RWPE1 (cell line): ENCODE data around the gene PLCD3.

ENCODE experiments used
- CTCF ChIA-PET: fragments of 350-600 bp; sonication (Branson Sonifier 250); formaldehyde crosslinking; extraction: SDS; loops from one replicate; lab custom pipeline; 2021; lab: Yijun Ruan, JAX
- POLR2A ChIA-PET: fragments of 400-600 bp; formaldehyde crosslinking; extraction: SDS; loops from one replicate; lab custom pipeline; 2020; ENCODE audit warnings: antibody characterized with exemption; ENCODE audit not compliant: low non-redundant PET; lab: Yijun Ruan, JAX
- DNase-seq: peaks from one replicate; pipeline ENCODE4 v3.0.0; 2012; ENCODE audit warnings: low spot score
- H3K27ac ChIP-seq: fragments of 450-650 bp; 2 replicates; pipeline ENCODE4 v1.5.1; 2017
- TF ChIP-seq, protein P1 (sequence below): fragments of 450-650 bp; conservative IDR thresholded peaks from 2 replicates; pipeline ENCODE4 v1.5.1; 2017; ENCODE audit warnings: low read depth, mild to moderate bottlenecking

PLCD3 gene

DNA sequence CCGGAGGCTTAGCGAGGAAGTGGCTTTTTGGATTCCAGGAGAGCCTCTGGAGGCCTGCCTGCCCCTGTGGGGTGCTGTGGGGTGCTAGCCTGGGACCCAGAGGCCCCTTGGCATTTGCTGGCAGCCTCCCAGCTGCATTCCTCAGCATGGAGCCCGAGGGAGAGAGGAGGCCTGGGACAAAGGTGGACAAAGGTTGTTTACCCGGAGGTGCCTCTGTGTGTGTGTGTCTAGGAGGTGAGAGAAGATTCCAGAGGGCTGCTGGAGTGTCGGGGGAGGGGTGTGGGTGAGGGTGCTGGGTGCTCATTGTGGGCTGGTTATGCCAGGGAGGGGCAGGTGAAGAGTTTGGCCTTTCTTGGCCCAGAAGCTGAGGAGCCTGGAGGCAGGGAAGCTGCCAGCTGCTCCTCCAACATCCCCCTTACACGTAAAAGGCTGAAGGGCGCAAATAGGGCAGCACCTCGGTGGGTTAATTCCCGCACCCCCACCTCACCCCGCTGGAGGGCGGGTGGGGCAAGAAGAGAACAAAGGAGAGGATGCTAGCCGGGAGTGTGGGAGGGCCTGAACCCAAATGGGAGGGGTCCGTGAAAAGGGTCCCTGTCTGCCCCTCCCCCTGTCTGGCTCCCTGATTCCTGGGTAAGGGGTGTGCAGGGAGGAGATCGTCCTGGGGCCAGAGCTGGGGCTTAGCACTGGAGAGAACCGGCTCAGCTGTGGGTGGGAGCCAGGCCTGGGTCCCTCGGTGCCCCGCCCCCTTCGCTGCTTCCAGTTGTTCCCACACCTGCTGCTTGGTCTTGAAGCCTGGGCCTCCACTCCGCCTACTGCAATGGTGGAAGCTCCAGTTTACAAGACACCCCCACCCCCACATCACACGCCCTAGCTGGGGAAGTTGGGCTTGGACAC, 39.3 kb upstream of the PLCD3 start:
- DNase-seq = peak; percentile 77
- POLR2A ChIA-PET = interaction anchor here (0.5 to 3.6 kb wide), 9 partner anchors 11 to 124 kb away, joined by 3 to 51 read pairs (median 5); partner anchors contain the start of genes HEXIM1 and HEXIM2
- CTCF ChIA-PET = interaction anchor here (0.5 to 3.8 kb wide), 7 partner anchors 10 to 44 kb away, joined by 3 to 27 read pairs (median 4); partner anchors contain the start of genes HEXIM1 and HEXIM2
- TF ChIP-seq, protein P1, sequence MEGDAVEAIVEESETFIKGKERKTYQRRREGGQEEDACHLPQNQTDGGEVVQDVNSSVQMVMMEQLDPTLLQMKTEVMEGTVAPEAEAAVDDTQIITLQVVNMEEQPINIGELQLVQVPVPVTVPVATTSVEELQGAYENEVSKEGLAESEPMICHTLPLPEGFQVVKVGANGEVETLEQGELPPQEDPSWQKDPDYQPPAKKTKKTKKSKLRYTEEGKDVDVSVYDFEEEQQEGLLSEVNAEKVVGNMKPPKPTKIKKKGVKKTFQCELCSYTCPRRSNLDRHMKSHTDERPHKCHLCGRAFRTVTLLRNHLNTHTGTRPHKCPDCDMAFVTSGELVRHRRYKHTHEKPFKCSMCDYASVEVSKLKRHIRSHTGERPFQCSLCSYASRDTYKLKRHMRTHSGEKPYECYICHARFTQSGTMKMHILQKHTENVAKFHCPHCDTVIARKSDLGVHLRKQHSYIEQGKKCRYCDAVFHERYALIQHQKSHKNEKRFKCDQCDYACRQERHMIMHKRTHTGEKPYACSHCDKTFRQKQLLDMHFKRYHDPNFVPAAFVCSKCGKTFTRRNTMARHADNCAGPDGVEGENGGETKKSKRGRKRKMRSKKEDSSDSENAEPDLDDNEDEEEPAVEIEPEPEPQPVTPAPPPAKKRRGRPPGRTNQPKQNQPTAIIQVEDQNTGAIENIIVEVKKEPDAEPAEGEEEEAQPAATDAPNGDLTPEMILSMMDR = no peak
- peak overlapping the region; percentile 100 for H3K27ac ChIP-seq

GRCh38 chr17:45170931-45171337, 38.6 kb upstream of the PLCD3 start:
- CTCF ChIA-PET = interaction anchor here (0.5 to 3.8 kb wide), 5 partner anchors 18 to 44 kb away, joined by 3 to 27 read pairs (median 6); partner anchors contain the start of gene HEXIM1
- POLR2A ChIA-PET = interaction anchor here (0.5 to 3.6 kb wide), 5 partner anchors 10 to 37 kb away, joined by 4 to 51 read pairs (median 14); partner anchors contain the start of genes HEXIM1 and HEXIM2
- TF ChIP-seq, protein P1 = no peak
- DNase-seq = peak; percentile 92
- H3K27ac ChIP-seq = peak overlapping the region; percentile 100

DNA sequence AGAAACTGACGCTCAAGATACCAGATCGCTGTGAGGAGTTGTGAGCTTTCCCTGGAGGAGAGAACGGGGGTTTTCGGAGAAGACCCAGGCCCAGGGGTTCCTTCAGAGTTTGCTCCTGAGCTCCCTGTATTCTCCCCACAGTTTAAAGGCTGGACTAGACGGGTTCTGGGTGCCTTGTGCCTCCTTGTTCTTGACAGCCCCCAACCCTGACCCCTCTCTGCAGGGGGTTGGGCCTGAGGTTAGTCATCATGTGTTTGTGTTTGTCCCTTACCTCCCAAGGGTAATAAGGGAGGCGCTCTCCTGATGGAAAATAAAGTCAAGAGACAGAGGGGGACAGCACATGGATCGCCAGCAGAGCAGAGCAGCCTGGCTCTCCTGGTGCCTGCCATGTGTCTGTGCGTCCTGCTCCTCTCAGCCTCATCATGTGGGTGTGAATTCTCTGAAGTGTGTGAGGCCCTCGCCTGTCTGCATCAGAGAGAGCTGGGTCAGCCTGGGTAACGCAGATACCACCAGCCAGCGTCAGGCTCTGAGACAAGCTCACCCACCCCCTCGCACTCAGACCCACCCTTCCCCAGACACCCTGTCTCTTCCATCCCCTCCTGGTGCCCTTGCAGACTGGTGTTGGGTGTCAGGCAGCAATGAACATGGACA, 38.1 kb upstream of the PLCD3 start:
- TF ChIP-seq, protein P1 = no peak
- DNase-seq = no peak
- peak overlapping the region; percentile 100 for H3K27ac ChIP-seq
- ChIA-PET CTCF (interaction anchor here (1.6 to 3.8 kb wide), 2 partner anchors 27 to 35 kb away, joined by 8 to 27 read pairs; partner anchors contain the start of gene ACBD4), POLR2A (interaction anchor here (3.0 to 3.6 kb wide), 3 partner anchors 9 to 21 kb away, joined by 14 to 51 read pairs (median 40); partner anchors contain the start of genes HEXIM1 and HEXIM2)

DNA sequence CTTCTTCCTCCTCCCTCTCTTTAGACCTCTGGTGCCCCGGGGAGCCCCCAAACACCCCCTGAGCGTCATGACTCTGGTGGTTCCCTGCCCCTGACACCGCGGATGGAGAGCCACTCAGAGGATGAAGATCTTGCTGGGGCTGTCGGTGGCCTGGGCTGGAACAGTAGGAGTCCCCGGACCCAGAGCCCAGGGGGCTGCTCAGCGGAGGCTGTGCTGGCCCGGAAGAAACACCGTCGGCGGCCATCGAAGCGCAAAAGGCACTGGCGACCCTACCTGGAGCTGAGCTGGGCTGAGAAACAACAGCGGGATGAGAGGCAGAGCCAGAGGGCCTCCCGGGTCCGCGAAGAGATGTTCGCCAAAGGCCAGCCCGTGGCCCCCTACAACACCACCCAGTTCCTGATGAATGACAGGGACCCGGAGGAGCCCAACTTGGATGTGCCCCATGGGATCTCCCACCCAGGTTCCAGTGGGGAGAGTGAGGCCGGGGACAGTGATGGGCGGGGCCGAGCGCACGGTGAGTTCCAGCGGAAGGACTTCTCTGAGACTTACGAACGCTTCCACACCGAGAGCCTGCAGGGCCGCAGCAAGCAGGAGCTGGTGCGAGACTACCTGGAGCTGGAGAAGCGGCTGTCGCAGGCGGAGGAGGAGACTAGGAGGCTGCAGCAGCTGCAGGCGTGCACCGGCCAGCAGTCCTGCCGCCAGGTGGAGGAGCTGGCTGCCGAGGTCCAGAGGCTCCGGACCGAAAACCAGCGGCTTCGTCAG, 36.9 kb upstream of the PLCD3 start:
- peak overlapping the region; percentile 100 for H3K27ac ChIP-seq
- no peak for DNase-seq
- TF ChIP-seq, protein P1 = no peak
- POLR2A ChIA-PET = no interaction called here
- CTCF ChIA-PET = interaction anchor here (0.6 to 1.6 kb wide), 3 partner anchors 28 to 882 kb away, joined by 3 to 8 read pairs (median 5); partner anchors contain the start of gene ACBD4

DNA sequence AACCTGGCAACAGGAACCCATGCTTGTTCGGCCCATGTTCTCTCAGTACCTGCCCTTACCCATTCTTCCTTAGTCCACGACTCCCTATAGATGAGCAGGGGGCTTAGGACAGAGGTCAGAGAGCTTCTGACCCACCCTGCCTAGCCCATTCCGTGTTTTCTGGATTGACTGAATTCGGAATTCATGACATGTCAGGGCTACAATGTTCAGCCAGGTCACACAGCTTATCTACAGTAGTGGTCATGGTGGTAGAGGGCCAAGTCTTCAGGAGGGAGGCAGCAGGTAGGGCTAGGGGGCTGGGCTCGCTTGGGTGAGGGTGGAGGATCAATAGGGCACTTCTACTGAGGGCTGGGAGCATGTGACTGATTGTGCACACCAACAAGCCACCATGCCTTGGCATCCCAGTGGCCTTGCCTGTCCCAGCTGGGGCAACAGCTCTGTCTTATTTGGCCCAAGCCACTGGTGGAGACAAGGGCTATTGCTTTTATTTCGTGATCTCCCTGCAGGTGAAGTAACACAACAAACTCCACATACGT, 32.5 kb upstream of the PLCD3 start:
- POLR2A ChIA-PET = no interaction called here

More for the DNA sequence above, 32.5 kb upstream of the PLCD3 start:
- no peak for DNase-seq
- CTCF ChIA-PET = interaction anchor here (0.7 kb wide), 1 partner anchor 42 kb away, joined by 3 read pairs; no protein-coding TSS in a partner anchor
- H3K27ac ChIP-seq = peak overlapping the region; percentile 29
- TF ChIP-seq, protein P1 = no peak
